Nucleus accumbens (tissue), 56 donors: ENCODE results near the gene CNPY3.

Source experiments
- DNase-seq, 56 donors: peaks; one replicate each; lab custom pipeline; 2025; lab: John Stamatoyannopoulos, UW

CNPY3 gene

GRCh38 chr6:42978839-42979522 is 49.7 kb downstream of the CNPY3 start, which contains the start of gene PEX6:
PEX6 (minus strand) TSS chr6:42979181; CDS start chr6:42979150, 31 bp downstream.
- DNase-seq = peak; percentile 15 to 96 (median 80)

- DNase-seq = peak in 1 of 56 donors; percentile 59
These were observed 50.4 kb downstream of the CNPY3 start for GRCh38 chr6:42979523-42980177.

- DNase-seq = no peak
These were observed 52.6 kb downstream of the CNPY3 start for GRCh38 chr6:42981836-42982235.

GRCh38 chr6:42984001-42984923 is 55.0 kb downstream of the CNPY3 start, which contains the start of gene PPP2R5D:
PPP2R5D (plus strand) TSS chr6:42984570; CDS start chr6:42984678, 108 bp downstream.
- DNase-seq = peak; percentile 56 to 99 (median 96)

- peak in 1 of 56 donors; percentile 19 for DNase-seq
These were observed 55.7 kb downstream of the CNPY3 start for GRCh38 chr6:42984924-42985475.

GRCh38 chr6:42987533-42988451 is 58.5 kb downstream of the CNPY3 start:
- DNase-seq = peak in 3 of 56 donors; percentile 3 to 18 (median 16)

GRCh38 chr6:42988486-42989020 is 59.3 kb downstream of the CNPY3 start:
- no peak for DNase-seq
